ENCODE measurements around the gene THADA.

THADA gene

DNA sequence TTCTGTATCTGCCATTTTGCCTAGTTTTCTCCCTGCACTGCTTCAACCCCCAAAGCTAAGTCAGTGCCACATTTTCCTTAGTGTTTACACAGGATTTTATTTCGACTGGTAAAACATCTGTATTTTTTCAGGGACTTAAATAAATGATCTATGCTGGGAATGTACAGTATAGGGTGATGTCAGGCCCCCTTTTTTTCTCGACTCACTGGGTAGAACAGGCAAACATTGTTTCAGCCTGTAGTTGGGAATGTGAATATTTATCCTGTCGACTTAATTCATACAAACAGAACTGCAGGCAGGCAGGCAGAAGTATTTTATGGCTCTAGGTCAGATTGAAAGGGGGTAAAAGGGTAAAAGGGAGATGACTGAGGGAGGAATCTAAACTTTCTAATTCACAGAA, 245.9 kb downstream of the THADA start:
- H3K4me3 ChIP-seq (ENCODE audit: control insufficient read depth, low read depth, low read length) = no peak overlapping the region
- no peak for DNase-seq (ENCODE audit: low read depth)
- TF ChIP-seq, protein P1, sequence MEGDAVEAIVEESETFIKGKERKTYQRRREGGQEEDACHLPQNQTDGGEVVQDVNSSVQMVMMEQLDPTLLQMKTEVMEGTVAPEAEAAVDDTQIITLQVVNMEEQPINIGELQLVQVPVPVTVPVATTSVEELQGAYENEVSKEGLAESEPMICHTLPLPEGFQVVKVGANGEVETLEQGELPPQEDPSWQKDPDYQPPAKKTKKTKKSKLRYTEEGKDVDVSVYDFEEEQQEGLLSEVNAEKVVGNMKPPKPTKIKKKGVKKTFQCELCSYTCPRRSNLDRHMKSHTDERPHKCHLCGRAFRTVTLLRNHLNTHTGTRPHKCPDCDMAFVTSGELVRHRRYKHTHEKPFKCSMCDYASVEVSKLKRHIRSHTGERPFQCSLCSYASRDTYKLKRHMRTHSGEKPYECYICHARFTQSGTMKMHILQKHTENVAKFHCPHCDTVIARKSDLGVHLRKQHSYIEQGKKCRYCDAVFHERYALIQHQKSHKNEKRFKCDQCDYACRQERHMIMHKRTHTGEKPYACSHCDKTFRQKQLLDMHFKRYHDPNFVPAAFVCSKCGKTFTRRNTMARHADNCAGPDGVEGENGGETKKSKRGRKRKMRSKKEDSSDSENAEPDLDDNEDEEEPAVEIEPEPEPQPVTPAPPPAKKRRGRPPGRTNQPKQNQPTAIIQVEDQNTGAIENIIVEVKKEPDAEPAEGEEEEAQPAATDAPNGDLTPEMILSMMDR (IDR thresholded peaks at IDR 0.05; ENCODE audit: control insufficient read depth, insufficient read depth, low read depth, low read length, missing control alignments) = no peak

DNA sequence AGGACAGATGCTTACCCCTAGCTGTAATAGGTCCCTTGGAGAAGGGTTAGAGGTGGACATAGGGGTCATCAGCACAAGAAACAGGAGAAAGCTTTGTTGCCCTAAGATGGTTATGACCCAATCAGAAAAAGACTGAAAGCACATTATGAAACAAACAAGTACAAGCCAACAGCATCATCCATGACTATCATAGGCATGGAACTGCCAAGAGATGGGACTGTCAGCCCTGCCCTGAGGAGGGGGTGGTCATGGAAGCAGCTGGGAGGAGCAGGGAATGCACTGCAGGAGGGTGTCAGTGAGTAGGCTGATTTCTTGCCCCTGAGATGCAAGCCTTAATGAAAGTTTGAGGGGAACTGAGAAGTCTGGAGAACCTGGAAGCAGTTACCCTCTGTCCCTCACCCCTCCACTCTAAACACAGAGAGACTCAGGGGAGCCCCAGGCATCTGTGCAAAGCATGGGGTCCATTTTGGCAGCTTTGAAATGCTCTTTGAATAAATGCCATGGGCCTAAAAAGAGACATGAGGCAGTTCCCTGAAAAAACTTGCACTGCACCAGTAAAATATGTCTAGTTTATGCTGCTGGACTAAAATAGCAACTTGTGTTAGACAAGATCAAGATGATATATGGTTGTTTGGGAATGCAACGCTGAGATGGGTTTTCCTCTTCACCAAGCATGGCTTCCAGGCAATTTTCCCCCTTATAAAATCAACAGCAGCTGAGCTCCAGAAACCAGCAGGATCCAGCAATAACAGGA, 246.8 kb downstream of the THADA start:
- DNase-seq (ENCODE audit: low read depth) = no peak
- TF ChIP-seq, protein P1 (IDR thresholded peaks at IDR 0.05; ENCODE audit: control insufficient read depth, insufficient read depth, low read depth, low read length, missing control alignments) = no peak
- no peak overlapping the region for H3K4me3 ChIP-seq (ENCODE audit: control insufficient read depth, low read depth, low read length)

DNA sequence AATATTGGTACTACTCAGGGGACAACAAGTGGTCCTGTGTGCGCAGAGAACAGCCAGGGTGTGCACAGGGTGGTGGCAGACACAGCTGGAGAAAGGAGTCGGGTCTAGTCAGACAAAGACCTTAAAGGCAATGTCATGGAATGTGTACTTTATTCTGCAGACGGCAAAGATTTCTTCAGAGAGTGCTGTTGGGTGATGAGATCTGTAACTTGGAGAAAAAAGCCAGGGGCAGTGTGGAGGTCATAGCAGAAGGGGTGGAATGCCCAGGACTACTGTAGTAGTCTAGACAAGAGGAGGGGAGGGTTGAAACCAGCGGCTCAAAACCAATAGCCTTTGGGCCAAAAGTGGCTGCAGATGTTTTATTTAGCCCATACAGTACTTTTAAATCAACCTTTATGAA, 248.1 kb downstream of the THADA start:
- TF ChIP-seq, protein P1 (IDR thresholded peaks at IDR 0.05; ENCODE audit: control insufficient read depth, insufficient read depth, low read depth, low read length, missing control alignments) = no peak
- H3K4me3 ChIP-seq (ENCODE audit: control insufficient read depth, low read depth, low read length) = no peak overlapping the region
- no peak for DNase-seq (ENCODE audit: low read depth)

- no peak overlapping the region for H3K4me3 ChIP-seq (ENCODE audit: control insufficient read depth, low read depth, low read length)
- DNase-seq (ENCODE audit: low read depth) = no peak
- TF ChIP-seq, protein P1 (IDR thresholded peaks at IDR 0.05; ENCODE audit: control insufficient read depth, insufficient read depth, low read depth, low read length, missing control alignments) = no peak
These were observed 249.0 kb downstream of the THADA start for GRCh38 chr2:43346602-43347567.

DNA sequence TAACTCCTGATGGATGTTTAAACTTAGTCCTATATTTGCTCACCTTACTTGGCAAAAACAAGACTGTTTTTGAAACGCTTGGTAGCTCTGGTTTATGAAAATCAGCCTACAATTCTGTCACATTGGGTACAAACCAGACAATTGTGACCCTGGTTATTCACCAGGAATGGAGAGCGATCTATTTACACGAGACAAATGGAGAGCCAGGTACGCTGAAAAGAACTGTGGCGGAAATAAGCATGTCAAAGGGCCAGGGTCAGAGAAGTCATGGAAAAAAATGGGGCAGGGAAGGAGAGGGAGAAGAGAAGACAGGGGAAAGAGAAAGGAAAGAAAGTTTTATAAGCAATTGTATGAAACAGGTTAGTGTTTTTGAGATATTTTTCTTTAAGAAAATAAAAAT, 250.0 kb downstream of the THADA start:
- no peak overlapping the region for H3K4me3 ChIP-seq (ENCODE audit: control insufficient read depth, low read depth, low read length)
- TF ChIP-seq, protein P1 (IDR thresholded peaks at IDR 0.05; ENCODE audit: control insufficient read depth, insufficient read depth, low read depth, low read length, missing control alignments) = no peak
- no peak for DNase-seq (ENCODE audit: low read depth)

GRCh38 chr2:43345391-43345813, 250.4 kb downstream of the THADA start:
- DNase-seq (ENCODE audit: low read depth) = no peak
- no peak overlapping the region for H3K4me3 ChIP-seq (ENCODE audit: control insufficient read depth, low read depth, low read length)
- TF ChIP-seq, protein P1 (IDR thresholded peaks at IDR 0.05; ENCODE audit: control insufficient read depth, insufficient read depth, low read depth, low read length, missing control alignments) = no peak

Measured in AG09309 (cell line).